Type B pancreatic cell (in vitro differentiated cells): Measurements from ENCODE around the gene GPBP1L1. TPM values are rescaled to one million over a fixed set of nuclear protein-coding genes. Genes with fewer than 3 reads are reported as not detected.
A peak's percentile ranks its signal among the peaks of the same experiment; 100 is the strongest.

Source experiments
- DNase-seq: peaks from one replicate; pipeline ENCODE4 v3.0.0; 2021; ENCODE audit warnings: mixed read lengths; ENCODE audit not compliant: unreplicated experiment; ENCODE audit errors: extremely low spot score
- H3K27ac Mint-ChIP-seq: 2 replicates; pipeline ENCODE4 v1.8.0; 2021; ENCODE audit warnings: mild to moderate bottlenecking, mixed read lengths
- H3K27me3 Mint-ChIP-seq: 2 replicates; pipeline ENCODE4 v1.8.0; 2021; ENCODE audit warnings: mixed read lengths
- H3K36me3 Mint-ChIP-seq: 2 replicates; pipeline ENCODE4 v1.8.0; 2021; ENCODE audit warnings: mixed read lengths
- H3K4me1 Mint-ChIP-seq: one replicate; pipeline ENCODE4 v1.8.0; 2021; ENCODE audit warnings: mixed read lengths; ENCODE audit not compliant: unreplicated experiment
- H3K4me3 Mint-ChIP-seq: 2 replicates; pipeline ENCODE4 v1.8.0; 2021; ENCODE audit warnings: mild to moderate bottlenecking, mixed read lengths
- H3K9me3 Mint-ChIP-seq: 2 replicates; pipeline ENCODE4 v1.8.0; 2021; ENCODE audit warnings: mixed read lengths
- CTCF ChIP-seq: fragments of 200-600 bp; sonication (generic); conservative IDR thresholded peaks from 2 replicates; pipeline ENCODE4 v1.5.0; 2021; ENCODE audit warnings: antibody characterized with exemption, mild to moderate bottlenecking
- total RNA-seq: library from RNA; stranded (reverse); gene quantifications from 2 replicates; pipeline ENCODE4 v1.2.1, GENCODE V29; 2021; ENCODE audit warnings: low replicate concordance

GPBP1L1 gene
- total RNA-seq, 1 donor from 2014 or later: 99.9 TPM

- Mint-ChIP-seq H3K4me3 (no peak overlapping the region), H3K4me1 (no peaks in the 10 kb centered on the region), H3K27ac (peak overlapping the region; percentile 87), H3K36me3 (peaks cover 26% of the 10 kb centered on the region), H3K9me3 (no peaks in the 10 kb centered on the region), H3K27me3 (no peaks in the 10 kb centered on the region)
- peak; percentile 19 for TF ChIP-seq CTCF
- no peak for DNase-seq
Observed at GRCh38 chr1:45643978-45644377, 42.4 kb downstream of the GPBP1L1 start.

- Mint-ChIP-seq H3K4me1 (no peaks in the 10 kb centered on the region), H3K27me3 (no peaks in the 10 kb centered on the region), H3K36me3 (peaks cover 24% of the 10 kb centered on the region), H3K27ac (peak overlapping the region; percentile 87), H3K4me3 (peak overlapping the region; percentile 15), H3K9me3 (no peaks in the 10 kb centered on the region)
- no peak for DNase-seq
- TF ChIP-seq CTCF: no peak
Observed at GRCh38 chr1:45643321-45643720, 43.0 kb downstream of the GPBP1L1 start.

- H3K4me1 Mint-ChIP-seq: no peaks in the 10 kb centered on the region
- H3K9me3 Mint-ChIP-seq: no peaks in the 10 kb centered on the region
- no peak overlapping the region for H3K4me3 Mint-ChIP-seq
- no peak for DNase-seq
- H3K36me3 Mint-ChIP-seq: peaks cover 15% of the 10 kb centered on the region
- no peaks in the 10 kb centered on the region for H3K27me3 Mint-ChIP-seq
- peak overlapping the region; percentile 60 for H3K27ac Mint-ChIP-seq
- no peak for TF ChIP-seq CTCF
Observed at GRCh38 chr1:45640293-45640692, 46.0 kb downstream of the GPBP1L1 start.

- H3K36me3 Mint-ChIP-seq: peaks cover 13% of the 10 kb centered on the region
- H3K27me3 Mint-ChIP-seq: no peaks in the 10 kb centered on the region
- H3K9me3 Mint-ChIP-seq: no peaks in the 10 kb centered on the region
- no peak for DNase-seq
- H3K27ac Mint-ChIP-seq: no peak overlapping the region
- no peaks in the 10 kb centered on the region for H3K4me1 Mint-ChIP-seq
- no peak overlapping the region for H3K4me3 Mint-ChIP-seq
- TF ChIP-seq CTCF: no peak
Observed at GRCh38 chr1:45635211-45635610, 51.1 kb downstream of the GPBP1L1 start.

- H3K4me3 Mint-ChIP-seq: no peak overlapping the region
- no peaks in the 10 kb centered on the region for H3K9me3 Mint-ChIP-seq
- no peaks in the 10 kb centered on the region for H3K4me1 Mint-ChIP-seq
- H3K27me3 Mint-ChIP-seq: no peaks in the 10 kb centered on the region
- H3K27ac Mint-ChIP-seq: no peak overlapping the region
- no peak for DNase-seq
- H3K36me3 Mint-ChIP-seq: peaks cover 22% of the 10 kb centered on the region
- TF ChIP-seq CTCF: no peak
Observed at GRCh38 chr1:45630429-45630828, 55.9 kb downstream of the GPBP1L1 start.

- no peaks in the 10 kb centered on the region for H3K27me3 Mint-ChIP-seq
- no peaks in the 10 kb centered on the region for H3K4me1 Mint-ChIP-seq
- H3K36me3 Mint-ChIP-seq: peaks cover 27% of the 10 kb centered on the region
- TF ChIP-seq CTCF: no peak
- no peaks in the 10 kb centered on the region for H3K9me3 Mint-ChIP-seq
- no peak overlapping the region for H3K4me3 Mint-ChIP-seq
- DNase-seq: no peak
- no peak overlapping the region for H3K27ac Mint-ChIP-seq
Observed at GRCh38 chr1:45629035-45629434, 57.3 kb downstream of the GPBP1L1 start.
